Lower leg skin (tissue), 4 donors: ENCODE results near the gene HS3ST4. TPM values are rescaled to one million over a fixed set of nuclear protein-coding genes. Genes with fewer than 3 reads are reported as not detected.

Experiments
- DNase-seq, 2 donors: peaks; one replicate each; pipeline ENCODE4 v3.0.0-alpha.2; 2019; ENCODE audit warnings: low spot score in 2 of 2
- H3K4me3 ChIP-seq: fragments of 200-600 bp; sonication (generic); 2 replicates; pipeline ENCODE4 v1.5.1; 2017; ENCODE audit warnings: mild to moderate bottlenecking, low read depth; ENCODE audit not compliant: poor library complexity, severe bottlenecking
- CTCF ChIP-seq, 3 donors: fragments of 450-650 bp; IDR thresholded peaks; one replicate each; pipeline ENCODE4 v1.5.1; 2016; ENCODE audit warnings: antibody characterized with exemption in 3 of 3, mild to moderate bottlenecking in 3 of 3, moderate library complexity in 2 of 3
- POLR2A ChIP-seq, 2 donors: fragments of 450-650 bp; IDR thresholded peaks; one replicate each; pipeline ENCODE4 v1.6.1; 2016 to 2017; ENCODE audit warnings: antibody characterized with exemption in 2 of 2, mild to moderate bottlenecking in 1 of 2, moderate library complexity in 1 of 2
- WGBS, 2 donors: methylation state at CpG; one replicate each; pipeline ENCODE4 v1.1.5; 2018; 5-methylcytosine and 5-hydroxymethylcytosine counted together
- intact Hi-C: fragments of 100-400 bp; cut with DNase I; formaldehyde crosslinking; loops from one replicate; pipeline ENCODE4 v1.15.0; 2023; ENCODE audit warnings: low total_unique reads
- total RNA-seq, 4 donors: library from RNA; depleted of rRNA; stranded (reverse); fragments of >200 nt; gene quantifications; one replicate each; pipeline ENCODE4 v1.1.0, GENCODE V29; 2016

Gene HS3ST4
- total RNA-seq, 4 donors from 2014 or later: 0.17 to 2.4 (median 0.84) TPM; not detected in 1

GRCh38 chr16:25886598-25886997 is 194.8 kb downstream of the HS3ST4 start:
- WGBS, 2 donors: 84 to 85% methylated on average over 4 of the region's 4 CpGs
- DNase-seq: no peak
- no peak overlapping the region for H3K4me3 ChIP-seq
- intact Hi-C loops: no loop called here
- TF ChIP-seq CTCF (IDR thresholded peaks at IDR 0.05): no peak
- TF ChIP-seq POLR2A (IDR thresholded peaks at IDR 0.05): no peak

GRCh38 chr16:25888868-25889267 is 197.1 kb downstream of the HS3ST4 start:
- H3K4me3 ChIP-seq: no peak overlapping the region
- 53 to 54% methylated on average over 7 of the region's 7 CpGs for WGBS, 2 donors
- no peak for TF ChIP-seq CTCF (IDR thresholded peaks at IDR 0.05)
- TF ChIP-seq POLR2A (IDR thresholded peaks at IDR 0.05): no peak
- DNase-seq: no peak
- intact Hi-C loops: no loop called here

DNA sequence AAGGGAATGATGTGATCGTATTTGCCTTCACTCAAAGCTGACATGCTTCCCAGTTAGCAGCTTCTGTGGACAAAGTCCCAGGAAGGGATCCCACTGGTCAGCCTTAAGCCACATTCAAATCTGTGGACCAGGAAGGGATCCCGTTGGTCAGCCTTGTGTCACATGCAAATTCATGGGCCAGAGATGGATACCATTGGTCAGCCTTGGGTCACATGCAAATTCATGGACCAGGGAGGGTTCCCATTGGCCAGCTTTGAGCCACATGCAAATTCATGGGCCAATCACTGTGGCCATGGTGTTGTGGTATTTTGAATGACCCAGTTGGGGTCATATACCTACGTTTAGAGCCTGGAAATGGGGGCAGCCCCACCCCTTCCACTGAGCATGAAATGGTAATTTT is 201.6 kb downstream of the HS3ST4 start:
- no peak for DNase-seq
- 50 to 55% methylated on average over 3 of the region's 3 CpGs for WGBS, 2 donors
- intact Hi-C loops: no loop called here
- H3K4me3 ChIP-seq: no peak overlapping the region
- TF ChIP-seq CTCF (IDR thresholded peaks at IDR 0.05): no peak
- no peak for TF ChIP-seq POLR2A (IDR thresholded peaks at IDR 0.05)

DNA sequence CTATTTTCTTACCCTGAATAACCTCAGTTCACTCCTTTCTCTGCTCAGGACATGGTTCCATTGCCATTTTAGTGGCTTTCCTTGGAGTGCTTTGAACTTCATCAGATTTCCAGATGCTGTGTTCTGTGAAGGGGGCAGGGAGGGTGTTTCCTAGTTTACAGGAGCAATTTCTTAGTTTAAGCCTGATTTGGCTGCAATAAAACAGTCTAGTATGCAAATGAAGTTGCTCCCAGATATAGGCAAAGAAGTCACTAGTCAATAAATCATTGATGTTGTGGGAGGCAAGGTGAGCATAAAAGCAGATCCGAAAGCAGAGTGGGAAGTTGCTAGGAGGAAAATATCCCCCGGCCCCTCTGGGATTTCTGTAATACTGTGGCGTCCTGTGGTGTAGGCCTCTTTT is 202.3 kb downstream of the HS3ST4 start:
- 47 to 60% methylated on average over 3 of the region's 3 CpGs for WGBS, 2 donors
- TF ChIP-seq POLR2A (IDR thresholded peaks at IDR 0.05) (no peak), CTCF (IDR thresholded peaks at IDR 0.05) (no peak)
- DNase-seq: no peak
- intact Hi-C loops: no loop called here
- H3K4me3 ChIP-seq: no peak overlapping the region

DNA sequence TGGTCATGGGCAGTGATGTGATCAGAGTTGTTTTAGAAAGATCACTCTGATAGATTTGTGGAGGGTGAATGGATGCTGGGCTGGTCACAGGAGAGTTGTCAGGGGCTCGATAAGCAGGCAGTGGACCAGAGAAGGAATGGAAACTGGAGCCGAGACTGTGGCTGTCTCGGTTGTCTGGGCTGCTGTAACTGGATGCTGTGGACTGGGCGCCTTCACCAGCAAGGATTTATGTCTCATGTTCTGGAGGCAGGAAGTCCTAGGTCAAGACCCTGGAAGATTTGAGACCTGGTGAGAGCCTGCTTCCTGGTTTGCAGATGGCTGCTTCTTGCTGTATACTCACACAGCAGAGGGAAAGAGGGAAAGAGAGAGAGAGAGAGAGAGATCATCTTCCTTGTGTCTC is 203.6 kb downstream of the HS3ST4 start:
- DNase-seq: no peak
- WGBS, 2 donors: 26 to 27% methylated on average over 4 of the region's 4 CpGs
- no peak for TF ChIP-seq POLR2A (IDR thresholded peaks at IDR 0.05)
- TF ChIP-seq CTCF (IDR thresholded peaks at IDR 0.05): no peak
- no peak overlapping the region for H3K4me3 ChIP-seq
- intact Hi-C loops: no loop called here

DNA sequence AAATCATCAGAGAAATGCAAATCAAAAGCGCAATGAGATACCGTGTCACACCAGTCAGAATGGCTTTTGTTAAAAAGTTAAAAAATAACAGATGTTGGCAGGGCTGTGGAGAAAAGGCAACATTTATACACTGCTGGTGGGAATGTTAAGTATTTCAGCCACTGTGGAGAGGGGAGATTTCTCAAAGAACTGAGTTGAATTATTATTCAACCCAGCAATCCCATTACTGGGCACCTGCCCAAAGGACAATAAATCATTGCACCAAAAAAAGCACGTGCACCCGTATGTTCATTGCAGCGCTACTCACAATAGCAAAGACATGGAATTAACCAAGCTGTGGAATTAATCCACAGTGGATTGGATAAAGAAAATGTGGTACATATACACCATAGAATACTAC is 204.7 kb downstream of the HS3ST4 start:
- DNase-seq: no peak
- H3K4me3 ChIP-seq: no peak overlapping the region
- TF ChIP-seq POLR2A (IDR thresholded peaks at IDR 0.05): no peak
- TF ChIP-seq CTCF (IDR thresholded peaks at IDR 0.05): no peak
- 17 to 23% methylated on average over 5 of the region's 5 CpGs for WGBS, 2 donors
- intact Hi-C loops: no loop called here
